GM10266 (cell line): ENCODE data around the gene CENPA.
"Not testable (repeated sequence)": the region's sequence is repeated elsewhere in the genome, so short reads cannot be mapped to it uniquely, and the experiment has no call there.

Experiments
- DNase-seq: peaks from one replicate; pipeline ENCODE4 v3.0.0; 2012; ENCODE audit errors: extremely low spot score
- CTCF ChIP-seq: IDR thresholded peaks from 2 replicates; pipeline ENCODE4 v1.5.1; 2012; ENCODE audit warnings: mild to moderate bottlenecking, low read depth; ENCODE audit not compliant: control insufficient read depth, insufficient read depth; ENCODE audit errors: missing control alignments

The CENPA gene

GRCh38 chr2:26780203-26780760 is 5.6 kb upstream of the CENPA start:
- no peak for TF ChIP-seq CTCF
- DNase-seq, result no peak

- TF ChIP-seq CTCF, result no peak
- DNase-seq, result no peak
Measured at GRCh38 chr2:26782876-26783704, 2.8 kb upstream of the CENPA start.

- no peak for DNase-seq
Measured at GRCh38 chr2:26784570-26785234, 1.2 kb upstream of the CENPA start.

GRCh38 chr2:26786207-26787028 is 562 bp downstream of the CENPA start:
- DNase-seq, result peak; percentile 36
- TF ChIP-seq CTCF, result no peak

More at GRCh38 chr2:26784570-26785234, 1.2 kb upstream of the CENPA start:
- no peak for TF ChIP-seq CTCF

- no peak for DNase-seq
- no peak for TF ChIP-seq CTCF
Measured at GRCh38 chr2:26792720-26793119, 6.9 kb downstream of the CENPA start.

- TF ChIP-seq CTCF, result no peak
- no peak for DNase-seq
Measured at GRCh38 chr2:26793518-26793917, 7.7 kb downstream of the CENPA start.

GRCh38 chr2:26795135-26795534 is 9.3 kb downstream of the CENPA start:
- DNase-seq, result not testable (repeated sequence)
